CD14-positive monocyte (primary cell): ENCODE measurements around the gene APMAP. TPM values are rescaled to one million over a fixed set of nuclear protein-coding genes. Genes with fewer than 3 reads are reported as not detected.

ENCODE experiments used
- DNase-seq, 3 donors: peaks; one replicate each; pipeline ENCODE4 v3.0.0-alpha.2; 2011 to 2022
- H2AFZ ChIP-seq: 2 replicates; pipeline ENCODE4 v1.6.0; 2012; ENCODE audit warnings: mild to moderate bottlenecking, low read depth, low read length, inconsistent platforms; ENCODE audit not compliant: insufficient read depth, poor library complexity, severe bottlenecking
- H3K27ac ChIP-seq, 2 donors: 1 replicate in 1 of 2; 2 replicates in 1 of 2; pipeline ENCODE4 v1.5.1; 2012 to 2013; ENCODE audit warnings: low read length in 2 of 2, control low read depth in 1 of 2, inconsistent platforms in 1 of 2, low read depth in 1 of 2, mild to moderate bottlenecking in 1 of 2
- H3K27me3 ChIP-seq, 2 donors: one replicate each; pipeline versions ENCODE4 v1.6.0 to v1.6.1; 2011 to 2013; ENCODE audit warnings: low read length in 2 of 2; ENCODE audit not compliant: control insufficient read depth in 2 of 2, insufficient read depth in 2 of 2
- H3K36me3 ChIP-seq, 2 donors: replicated peaks in 1 of 2; 1 replicate in 1 of 2; 2 replicates in 1 of 2; pipeline versions ENCODE4 v1.5.1 to v1.6.1; 2012 to 2013; ENCODE audit warnings: low read length in 2 of 2, control low read depth in 1 of 2, inconsistent platforms in 1 of 2, mild to moderate bottlenecking in 1 of 2; ENCODE audit not compliant: insufficient read depth in 2 of 2, control insufficient read depth in 1 of 2
- H3K4me1 ChIP-seq, 2 donors: 1 replicate in 1 of 2; 2 replicates in 1 of 2; pipeline versions ENCODE4 v1.5.1 to v1.6.1; 2012 to 2013; ENCODE audit warnings: low read length in 2 of 2, control low read depth in 1 of 2, inconsistent platforms in 1 of 2, mild to moderate bottlenecking in 1 of 2, moderate library complexity in 1 of 2; ENCODE audit not compliant: insufficient read depth in 2 of 2, control insufficient read depth in 1 of 2
- H3K4me2 ChIP-seq: replicated peaks from 2 replicates; pipeline ENCODE3; 2012; ENCODE audit warnings: low read length, moderate library complexity, mild to moderate bottlenecking; ENCODE audit not compliant: poor library complexity, severe bottlenecking; ENCODE audit errors: extremely low read depth
- H3K4me3 ChIP-seq, 3 experiments: fragments of 200-600 bp in 1 of 3; sonication (generic) in 1 of 3; replicated peaks in 1 of 3; 1 replicate in 2 of 3; 2 replicates in 1 of 3; pipeline ENCODE4 v1.5.1; 2011 to 2013; ENCODE audit warnings: low read length in 3 of 3, mild to moderate bottlenecking in 3 of 3, control low read depth in 2 of 3, low read depth in 2 of 3, inconsistent platforms in 1 of 3, moderate library complexity in 1 of 3
- H3K79me2 ChIP-seq: 2 replicates; pipeline ENCODE4 v1.6.0; 2012; ENCODE audit warnings: mild to moderate bottlenecking, control low read depth, inconsistent platforms, low read length, moderate library complexity; ENCODE audit not compliant: insufficient read depth
- H3K9ac ChIP-seq: 2 replicates; pipeline ENCODE4 v1.6.0; 2017; ENCODE audit warnings: low read length, mild to moderate bottlenecking; ENCODE audit not compliant: insufficient read depth, poor library complexity, severe bottlenecking
- H3K9me3 ChIP-seq, 2 donors: replicated peaks in 1 of 2; 1 replicate in 1 of 2; 2 replicates in 1 of 2; pipeline versions ENCODE4 v1.5.1 to v1.6.1; 2012 to 2013; ENCODE audit warnings: low read length in 2 of 2, control low read depth in 1 of 2; ENCODE audit not compliant: control insufficient read depth in 1 of 2, insufficient read depth in 1 of 2
- H4K20me1 ChIP-seq: 2 replicates; pipeline ENCODE4 v1.6.0; 2012; ENCODE audit warnings: mild to moderate bottlenecking, low read length, control low read depth, moderate library complexity; ENCODE audit not compliant: insufficient read depth
- H3K27ac Mint-ChIP-seq, 7 donors: one replicate each; pipeline ENCODE4 v1.8.0; 2020; ENCODE audit warnings: mild to moderate bottlenecking in 7 of 7, mixed read lengths in 7 of 7, moderate library complexity in 6 of 7, inconsistent platforms in 2 of 7
- H3K27me3 Mint-ChIP-seq, 3 donors: one replicate each; pipeline ENCODE4 v1.8.0; 2021 to 2022; ENCODE audit warnings: low read depth in 3 of 3, mild to moderate bottlenecking in 3 of 3, mixed read lengths in 3 of 3, moderate library complexity in 3 of 3, inconsistent platforms in 1 of 3
- H3K36me3 Mint-ChIP-seq, 2 donors: one replicate each; pipeline ENCODE4 v1.8.0; 2020; ENCODE audit warnings: mixed read lengths in 2 of 2, inconsistent platforms in 1 of 2, mild to moderate bottlenecking in 1 of 2
- H3K4me1 Mint-ChIP-seq: one replicate; pipeline ENCODE4 v1.8.0; 2020; ENCODE audit warnings: mild to moderate bottlenecking, mixed read lengths
- H3K4me3 Mint-ChIP-seq, 2 donors: one replicate each; pipeline ENCODE4 v1.8.0; 2020; ENCODE audit warnings: mild to moderate bottlenecking in 2 of 2, mixed read lengths in 2 of 2, moderate library complexity in 1 of 2
- H3K9me3 Mint-ChIP-seq, 7 donors: one replicate each; pipeline ENCODE4 v1.8.0; 2020 to 2022; ENCODE audit warnings: mixed read lengths in 7 of 7, mild to moderate bottlenecking in 6 of 7, moderate library complexity in 6 of 7, inconsistent platforms in 2 of 7
- WGBS: methylation state at CpG from one replicate; pipeline ENCODE4 v1.1.5; 2013; ENCODE audit warnings: missing lambda C conversion rate; ENCODE audit not compliant: insufficient coverage; 5-methylcytosine and 5-hydroxymethylcytosine counted together
- intact Hi-C, 2 donors: fragments of 100-400 bp; cut with micrococcal nuclease; formaldehyde crosslinking; loops; one replicate each; pipeline versions ENCODE4 v1.15.0 to v1.15.1; 2023
- polyA plus RNA-seq, 3 donors: library from polyadenylated mRNA; depleted of rRNA in 1 of 3; unstranded in 2 of 3; stranded (reverse) in 1 of 3; fragments of 300-500 nt in 2 of 3; fragments of >200 nt in 1 of 3; fragmentation: Illumina TruSeq in 2 of 3; gene quantifications; 1 replicate in 2 of 3; 2 replicates in 1 of 3; pipeline ENCODE4 v1.2.3, GENCODE V29; 2012 to 2021
- TF ChIP-seq, protein P1 (sequence below): fragments of 200-600 bp; IDR thresholded peaks from one replicate; pipeline ENCODE4 v1.8.0; 2022; ENCODE audit warnings: antibody characterized with exemption, mild to moderate bottlenecking

APMAP gene
- polyA plus RNA-seq, 3 donors = 26.9 to 74.0 (median 73.2) TPM

- no peak overlapping the region for H3K4me3 Mint-ChIP-seq
- intact Hi-C loops = no loop called here
- H3K27me3 Mint-ChIP-seq = no peaks in the 10 kb centered on the region
- Histone ChIP-seq H3K27me3 (no peaks in the 10 kb centered on the region), H3K4me1 (peaks cover 14 to 15% of the 10 kb centered on the region in 2 donors), H3K9ac (no peak overlapping the region), H3K79me2 (no peaks in the 10 kb centered on the region), H3K4me2 (no peak overlapping the region), H3K27ac (peak overlapping the region in 1 of 2 donors; percentile 50), H2AFZ (no peak overlapping the region), H3K4me3 (no peak overlapping the region), H3K36me3 (peaks cover 0 to 11% of the 10 kb centered on the region in 2 donors), H3K9me3 (no peaks in the 10 kb centered on the region), H4K20me1 (peaks cover 16% of the 10 kb centered on the region)
- peaks cover 25% of the 10 kb centered on the region for H3K4me1 Mint-ChIP-seq
- H3K36me3 Mint-ChIP-seq = peaks cover 3 to 12% of the 10 kb centered on the region in 2 donors
- TF ChIP-seq, protein P1, sequence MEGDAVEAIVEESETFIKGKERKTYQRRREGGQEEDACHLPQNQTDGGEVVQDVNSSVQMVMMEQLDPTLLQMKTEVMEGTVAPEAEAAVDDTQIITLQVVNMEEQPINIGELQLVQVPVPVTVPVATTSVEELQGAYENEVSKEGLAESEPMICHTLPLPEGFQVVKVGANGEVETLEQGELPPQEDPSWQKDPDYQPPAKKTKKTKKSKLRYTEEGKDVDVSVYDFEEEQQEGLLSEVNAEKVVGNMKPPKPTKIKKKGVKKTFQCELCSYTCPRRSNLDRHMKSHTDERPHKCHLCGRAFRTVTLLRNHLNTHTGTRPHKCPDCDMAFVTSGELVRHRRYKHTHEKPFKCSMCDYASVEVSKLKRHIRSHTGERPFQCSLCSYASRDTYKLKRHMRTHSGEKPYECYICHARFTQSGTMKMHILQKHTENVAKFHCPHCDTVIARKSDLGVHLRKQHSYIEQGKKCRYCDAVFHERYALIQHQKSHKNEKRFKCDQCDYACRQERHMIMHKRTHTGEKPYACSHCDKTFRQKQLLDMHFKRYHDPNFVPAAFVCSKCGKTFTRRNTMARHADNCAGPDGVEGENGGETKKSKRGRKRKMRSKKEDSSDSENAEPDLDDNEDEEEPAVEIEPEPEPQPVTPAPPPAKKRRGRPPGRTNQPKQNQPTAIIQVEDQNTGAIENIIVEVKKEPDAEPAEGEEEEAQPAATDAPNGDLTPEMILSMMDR = no peak
- no peak overlapping the region for H3K27ac Mint-ChIP-seq
- no peaks in the 10 kb centered on the region for H3K9me3 Mint-ChIP-seq
- 0% methylated on average over 2 of the region's 4 CpGs for WGBS
- no peak for DNase-seq
Observed at GRCh38 chr20:25035921-25036320, 43.4 kb upstream of the APMAP start.

DNA sequence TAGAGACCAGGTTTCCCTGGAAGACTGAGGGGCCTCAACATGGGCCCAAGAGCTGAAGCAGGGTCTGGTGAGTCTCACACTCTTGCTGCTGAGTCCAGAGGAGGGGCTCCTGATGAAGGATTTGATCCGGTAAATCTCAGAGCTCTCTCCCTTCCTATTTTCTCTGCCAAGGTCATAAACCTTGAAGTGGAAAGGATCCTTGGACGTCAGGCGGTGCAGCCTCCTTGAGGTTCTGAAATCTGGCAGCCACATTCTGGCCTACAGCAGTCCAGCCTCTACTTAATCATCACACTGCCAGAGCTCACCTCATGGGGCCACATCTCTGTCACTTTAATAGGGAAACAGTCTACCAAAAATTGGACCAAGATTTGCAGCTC lies 41.4 kb upstream of the APMAP start:
- Mint-ChIP-seq H3K4me1 (peaks cover 25% of the 10 kb centered on the region), H3K27me3 (no peaks in the 10 kb centered on the region), H3K27ac (peak overlapping the region in 2 of 7 donors; percentile 22 to 42), H3K4me3 (no peak overlapping the region), H3K36me3 (peaks cover 12 to 13% of the 10 kb centered on the region in 2 donors), H3K9me3 (no peaks in the 10 kb centered on the region)
- intact Hi-C loops = no loop called here
- Histone ChIP-seq H3K36me3 (peaks cover 10 to 23% of the 10 kb centered on the region in 2 donors), H3K4me2 (no peak overlapping the region), H2AFZ (no peak overlapping the region), H3K9me3 (no peaks in the 10 kb centered on the region), H3K27me3 (no peaks in the 10 kb centered on the region), H3K9ac (no peak overlapping the region), H3K4me3 (no peak overlapping the region), H4K20me1 (peaks cover 15% of the 10 kb centered on the region), H3K79me2 (no peaks in the 10 kb centered on the region), H3K4me1 (peaks cover 14 to 15% of the 10 kb centered on the region in 2 donors), H3K27ac (no peak overlapping the region)
- TF ChIP-seq, protein P1 = no peak
- 89% methylated on average over 2 of the region's 3 CpGs for WGBS
- DNase-seq = no peak
